Caco-2 (cell line): ENCODE measurements around the gene CCDC50. TPM values are rescaled to one million over a fixed set of nuclear protein-coding genes. Genes with fewer than 3 reads are reported as not detected.

Source experiments
- BruUV-seq: library from RNA; stranded (reverse); fragments of 400-500 nt; replicated peaks from 2 replicates; lab custom pipeline; 2021; lab: Mats Ljungman, UMichigan
- CTCF ChIA-PET: fragments of 300-600 bp; sonication (Branson Sonifier 250); formaldehyde crosslinking; loops from one replicate; lab custom pipeline; 2022; ENCODE audit warnings: antibody characterized with exemption; lab: Charles Lee
- POLR2A ChIA-PET: fragments of 300-600 bp; sonication (Branson Sonifier 250); formaldehyde crosslinking; loops from one replicate; lab custom pipeline; 2022; ENCODE audit warnings: antibody characterized with exemption; lab: Charles Lee
- DNase-seq, 2 experiments: peaks; one replicate each; pipeline versions ENCODE4 v3.0.0 to v3.0.0-alpha.2; 2020 to 2022
- H3K27me3 ChIP-seq: replicated peaks from 2 replicates; pipeline ENCODE4 v1.6.0; 2011; ENCODE audit warnings: low read length; ENCODE audit not compliant: control insufficient read depth, insufficient read depth
- H3K36me3 ChIP-seq: 2 replicates; pipeline ENCODE4 v1.5.1; 2011; ENCODE audit warnings: low read length; ENCODE audit not compliant: control insufficient read depth, insufficient read depth
- H3K4me1 ChIP-seq: fragments of 250-450 bp; sonication (Bioruptor Pico); 2 replicates; pipeline ENCODE4 v1.5.1; 2020; ENCODE audit warnings: mild to moderate bottlenecking
- H3K4me3 ChIP-seq: 2 replicates; pipeline ENCODE4 v1.5.1; 2011; ENCODE audit warnings: low read depth, mild to moderate bottlenecking, control low read depth, low read length
- H3K9me3 ChIP-seq: fragments of 250-450 bp; sonication (Bioruptor Pico); 2 replicates; pipeline ENCODE4 v1.5.1; 2020; ENCODE audit warnings: mild to moderate bottlenecking, moderate library complexity
- H3K27ac Mint-ChIP-seq: one replicate; pipeline ENCODE4 v1.8.0; 2022; ENCODE audit warnings: mixed read lengths; ENCODE audit not compliant: unreplicated experiment
- H3K27me3 Mint-ChIP-seq: one replicate; pipeline ENCODE4 v1.8.0; 2022; ENCODE audit warnings: mixed read lengths; ENCODE audit not compliant: insufficient read depth, unreplicated experiment
- H3K36me3 Mint-ChIP-seq: one replicate; pipeline ENCODE4 v1.8.0; 2022; ENCODE audit warnings: mild to moderate bottlenecking, mixed read lengths; ENCODE audit not compliant: insufficient read depth, unreplicated experiment
- H3K4me1 Mint-ChIP-seq: one replicate; pipeline ENCODE4 v1.8.0; 2022; ENCODE audit warnings: low read depth, mixed read lengths; ENCODE audit not compliant: unreplicated experiment
- H3K4me3 Mint-ChIP-seq: one replicate; pipeline ENCODE4 v1.8.0; 2022; ENCODE audit warnings: mild to moderate bottlenecking, moderate library complexity, mixed read lengths; ENCODE audit not compliant: unreplicated experiment
- H3K9me3 Mint-ChIP-seq: one replicate; pipeline ENCODE4 v1.8.0; 2022; ENCODE audit warnings: mixed read lengths; ENCODE audit not compliant: unreplicated experiment
- intact Hi-C: fragments of 100-400 bp; cut with micrococcal nuclease; formaldehyde crosslinking; loops from one replicate; pipeline ENCODE4 v1.10.0; 2022; ENCODE audit not compliant: unreplicated experiment
- total RNA-seq: library from RNA; stranded (reverse); gene quantifications from 2 replicates; pipeline ENCODE4 v1.2.3, GENCODE V29; 2022
- TF ChIP-seq, protein P1 (sequence below), 2 experiments: fragments of 200-600 bp in 1 of 2; IDR thresholded peaks; 1 replicate in 1 of 2; 2 replicates in 1 of 2; pipeline versions ENCODE4 v1.5.1 to v1.8.0; 2011 to 2022; ENCODE audit warnings: antibody characterized with exemption in 1 of 2, control low read depth in 1 of 2, inconsistent platforms in 1 of 2, low read depth in 1 of 2, low read length in 1 of 2, mild to moderate bottlenecking in 1 of 2, moderate library complexity in 1 of 2; ENCODE audit not compliant: insufficient read depth in 1 of 2, severe bottlenecking in 1 of 2, unreplicated experiment in 1 of 2

CCDC50 gene
- total RNA-seq, 1 experiment from 2014 or later = 53.1 TPM

- peaks cover 29% of the 10 kb centered on the region for H3K36me3 Mint-ChIP-seq
- no TSS peak for BruUV-seq
Measured at GRCh38 chr3:191362037-191362436, 32.8 kb downstream of the CCDC50 start.

DNA sequence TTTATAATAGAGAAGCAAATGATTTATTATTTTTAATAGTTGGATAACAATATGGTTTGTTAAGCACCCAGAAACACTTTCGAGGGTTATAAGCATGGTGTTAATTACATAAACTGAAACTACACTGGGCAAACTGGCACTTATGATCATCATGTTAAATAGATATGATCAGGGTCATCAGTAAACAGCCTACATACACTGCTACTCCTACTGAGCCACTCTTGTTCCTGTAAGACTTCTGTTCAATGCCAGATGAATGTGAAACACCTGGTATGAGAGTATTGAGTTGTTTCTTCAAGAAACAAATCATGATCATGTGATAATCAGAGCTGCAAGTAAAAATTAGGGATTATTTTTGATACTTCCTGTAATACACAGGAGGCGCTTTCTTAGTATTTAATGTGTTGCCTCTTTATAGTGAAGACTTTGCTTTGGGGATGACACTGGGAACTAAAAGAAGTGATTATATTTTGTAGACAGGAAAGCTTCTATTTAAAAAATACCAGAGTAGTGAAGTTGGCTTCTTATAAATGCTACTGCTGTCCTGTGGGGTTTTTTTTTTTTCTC is 33.4 kb downstream of the CCDC50 start:
- Mint-ChIP-seq H3K4me3 (no peak overlapping the region), H3K27ac (peak overlapping the region; percentile 63), H3K9me3 (no peaks in the 10 kb centered on the region), H3K4me1 (peaks cover 22% of the 10 kb centered on the region), H3K36me3 (peaks cover 29% of the 10 kb centered on the region), H3K27me3 (no peaks in the 10 kb centered on the region)
- intact Hi-C loops = no loop called here
- Histone ChIP-seq H3K4me1 (peaks cover 18% of the 10 kb centered on the region; the same call in 1 of the 2 replicates), H3K4me3 (no peak overlapping the region), H3K9me3 (no peaks in the 10 kb centered on the region), H3K27me3 (no peaks in the 10 kb centered on the region), H3K36me3 (no peaks in the 10 kb centered on the region)
- ChIA-PET CTCF (no interaction called here), POLR2A (no interaction called here)
- BruUV-seq = no TSS peak
- TF ChIP-seq, protein P1, sequence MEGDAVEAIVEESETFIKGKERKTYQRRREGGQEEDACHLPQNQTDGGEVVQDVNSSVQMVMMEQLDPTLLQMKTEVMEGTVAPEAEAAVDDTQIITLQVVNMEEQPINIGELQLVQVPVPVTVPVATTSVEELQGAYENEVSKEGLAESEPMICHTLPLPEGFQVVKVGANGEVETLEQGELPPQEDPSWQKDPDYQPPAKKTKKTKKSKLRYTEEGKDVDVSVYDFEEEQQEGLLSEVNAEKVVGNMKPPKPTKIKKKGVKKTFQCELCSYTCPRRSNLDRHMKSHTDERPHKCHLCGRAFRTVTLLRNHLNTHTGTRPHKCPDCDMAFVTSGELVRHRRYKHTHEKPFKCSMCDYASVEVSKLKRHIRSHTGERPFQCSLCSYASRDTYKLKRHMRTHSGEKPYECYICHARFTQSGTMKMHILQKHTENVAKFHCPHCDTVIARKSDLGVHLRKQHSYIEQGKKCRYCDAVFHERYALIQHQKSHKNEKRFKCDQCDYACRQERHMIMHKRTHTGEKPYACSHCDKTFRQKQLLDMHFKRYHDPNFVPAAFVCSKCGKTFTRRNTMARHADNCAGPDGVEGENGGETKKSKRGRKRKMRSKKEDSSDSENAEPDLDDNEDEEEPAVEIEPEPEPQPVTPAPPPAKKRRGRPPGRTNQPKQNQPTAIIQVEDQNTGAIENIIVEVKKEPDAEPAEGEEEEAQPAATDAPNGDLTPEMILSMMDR (IDR thresholded peaks at IDR 0.05; ENCODE audit: insufficient read depth in 1 of 2, low read depth in 1 of 2, low read length in 1 of 2, severe bottlenecking in 1 of 2, unreplicated experiment in 1 of 2) = no peak
- no peak for DNase-seq

More at GRCh38 chr3:191362037-191362436, 32.8 kb downstream of the CCDC50 start:
- Histone ChIP-seq H3K36me3 (no peaks in the 10 kb centered on the region), H3K4me1 (peaks cover 18% of the 10 kb centered on the region; the same call in 1 of the 2 replicates), H3K27me3 (no peaks in the 10 kb centered on the region), H3K9me3 (no peaks in the 10 kb centered on the region), H3K4me3 (no peak overlapping the region)
- H3K27ac Mint-ChIP-seq = peak overlapping the region; percentile 63
- no peaks in the 10 kb centered on the region for H3K27me3 Mint-ChIP-seq
- intact Hi-C loops = no loop called here
- no peak for DNase-seq
- ChIA-PET POLR2A (no interaction called here), CTCF (no interaction called here)
- no peak overlapping the region for H3K4me3 Mint-ChIP-seq
- peaks cover 22% of the 10 kb centered on the region for H3K4me1 Mint-ChIP-seq
- no peaks in the 10 kb centered on the region for H3K9me3 Mint-ChIP-seq
- TF ChIP-seq, protein P1 (IDR thresholded peaks at IDR 0.05; ENCODE audit: insufficient read depth in 1 of 2, low read depth in 1 of 2, low read length in 1 of 2, severe bottlenecking in 1 of 2, unreplicated experiment in 1 of 2) = no peak

DNA sequence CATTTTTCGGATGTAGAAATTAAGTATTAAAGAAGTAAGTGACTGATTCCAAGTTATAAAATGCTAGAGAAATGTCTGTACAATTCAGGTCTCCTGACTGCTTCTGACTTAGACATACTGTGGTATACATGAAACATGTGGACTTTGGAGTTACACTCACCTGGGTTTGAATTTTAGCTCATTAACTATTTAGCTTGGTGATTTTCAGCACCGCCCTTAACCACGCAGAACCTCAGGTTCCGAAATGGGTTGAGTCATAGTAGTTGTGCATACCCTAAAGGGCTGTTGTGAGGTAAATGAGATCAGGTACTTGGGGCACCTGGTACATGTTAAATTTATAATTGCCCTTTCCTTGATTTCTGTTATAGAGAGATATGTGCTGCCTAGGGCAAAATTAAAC is 34.0 kb downstream of the CCDC50 start:
- TF ChIP-seq, protein P1 (IDR thresholded peaks at IDR 0.05; ENCODE audit: insufficient read depth in 1 of 2, low read depth in 1 of 2, low read length in 1 of 2, severe bottlenecking in 1 of 2, unreplicated experiment in 1 of 2) = no peak
- H3K27me3 ChIP-seq = no peaks in the 10 kb centered on the region
- BruUV-seq = no TSS peak
- no peak for DNase-seq
- H3K27ac Mint-ChIP-seq = no peak overlapping the region
- no peak overlapping the region for H3K4me3 Mint-ChIP-seq
- peaks cover 22% of the 10 kb centered on the region for H3K4me1 Mint-ChIP-seq
- POLR2A ChIA-PET = no interaction called here
- H3K4me1 ChIP-seq = peaks cover 18% of the 10 kb centered on the region; the same call in 1 of the 2 replicates
- H3K36me3 ChIP-seq = no peaks in the 10 kb centered on the region
- no peaks in the 10 kb centered on the region for H3K9me3 Mint-ChIP-seq
- peaks cover 27% of the 10 kb centered on the region for H3K36me3 Mint-ChIP-seq
- CTCF ChIA-PET = no interaction called here
- H3K4me3 ChIP-seq = no peak overlapping the region
- no peaks in the 10 kb centered on the region for H3K27me3 Mint-ChIP-seq
- no peaks in the 10 kb centered on the region for H3K9me3 ChIP-seq
- intact Hi-C loops = no loop called here
